BJ (cell line): ENCODE data around the gene CASP7. TPM values are rescaled to one million over a fixed set of nuclear protein-coding genes. Genes with fewer than 3 reads are reported as not detected.

Experiments used
- CTCF ChIA-PET: fragments of 350-600 bp; formaldehyde crosslinking; extraction: SDS; loops from one replicate; lab custom pipeline; 2021; ENCODE audit warnings: antibody characterized with exemption, inconsistent platforms; lab: Yijun Ruan, JAX
- POLR2A ChIA-PET: fragments of 300-600 bp; sonication (Branson Sonifier 250); formaldehyde crosslinking; extraction: SDS; loops from one replicate; lab custom pipeline; 2021; ENCODE audit warnings: antibody characterized with exemption; lab: Charles Lee
- DNase-seq: peaks from one replicate; pipeline ENCODE4 v3.0.0-alpha.2; 2011; ENCODE audit warnings: low read depth
- H3K27me3 ChIP-seq: 2 replicates; pipeline ENCODE4 v1.6.0; 2011; ENCODE audit warnings: low read length; ENCODE audit not compliant: control insufficient read depth, insufficient read depth
- H3K36me3 ChIP-seq: 2 replicates; pipeline ENCODE4 v1.5.1; 2011; ENCODE audit warnings: low read length; ENCODE audit not compliant: control insufficient read depth, insufficient read depth
- H3K4me3 ChIP-seq: 2 replicates; pipeline ENCODE4 v1.5.1; 2011; ENCODE audit warnings: low read depth, mild to moderate bottlenecking, control low read depth, low read length
- polyA plus RNA-seq: library from polyadenylated mRNA; depleted of rRNA; stranded (reverse); fragments of >200 nt; gene quantifications from 2 replicates; pipeline ENCODE4 v1.2.3, GENCODE V29; 2011
- TF ChIP-seq, protein P1 (sequence below): IDR thresholded peaks from 2 replicates; pipeline ENCODE4 v1.5.1; 2011; ENCODE audit warnings: low read depth, mild to moderate bottlenecking, control low read depth, inconsistent platforms, low read length, moderate library complexity; ENCODE audit not compliant: insufficient read depth

Gene CASP7
- polyA plus RNA-seq, 1 experiment = 22.9 TPM

DNA sequence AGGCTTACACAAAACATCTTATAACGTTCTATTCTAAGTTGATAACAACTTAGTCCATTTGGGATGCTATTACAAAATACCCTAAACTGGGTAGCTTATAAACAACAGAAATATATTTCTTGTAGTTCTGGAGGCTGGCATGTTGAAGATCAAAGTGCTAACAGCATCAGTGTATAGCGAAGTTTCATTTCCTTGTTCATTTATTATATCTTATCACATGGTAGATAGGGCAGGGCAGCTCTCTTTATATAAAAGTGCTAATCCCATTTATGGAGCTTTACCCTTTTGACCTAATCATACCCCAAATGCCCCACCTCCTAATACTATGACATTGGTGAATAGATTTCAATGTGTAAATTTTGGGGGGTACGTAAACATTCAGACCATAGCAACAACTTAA, 6.3 kb downstream of the CASP7 start:
- POLR2A ChIA-PET = no interaction called here
- Histone ChIP-seq H3K27me3 (no peaks in the 10 kb centered on the region), H3K36me3 (no peaks in the 10 kb centered on the region), H3K4me3 (no peak overlapping the region)
- CTCF ChIA-PET = interaction anchor here (0.6 to 1.5 kb wide), 2 partner anchors 12 to 19 kb away, joined by 3 to 4 read pairs; no protein-coding TSS in a partner anchor
- TF ChIP-seq, protein P1, sequence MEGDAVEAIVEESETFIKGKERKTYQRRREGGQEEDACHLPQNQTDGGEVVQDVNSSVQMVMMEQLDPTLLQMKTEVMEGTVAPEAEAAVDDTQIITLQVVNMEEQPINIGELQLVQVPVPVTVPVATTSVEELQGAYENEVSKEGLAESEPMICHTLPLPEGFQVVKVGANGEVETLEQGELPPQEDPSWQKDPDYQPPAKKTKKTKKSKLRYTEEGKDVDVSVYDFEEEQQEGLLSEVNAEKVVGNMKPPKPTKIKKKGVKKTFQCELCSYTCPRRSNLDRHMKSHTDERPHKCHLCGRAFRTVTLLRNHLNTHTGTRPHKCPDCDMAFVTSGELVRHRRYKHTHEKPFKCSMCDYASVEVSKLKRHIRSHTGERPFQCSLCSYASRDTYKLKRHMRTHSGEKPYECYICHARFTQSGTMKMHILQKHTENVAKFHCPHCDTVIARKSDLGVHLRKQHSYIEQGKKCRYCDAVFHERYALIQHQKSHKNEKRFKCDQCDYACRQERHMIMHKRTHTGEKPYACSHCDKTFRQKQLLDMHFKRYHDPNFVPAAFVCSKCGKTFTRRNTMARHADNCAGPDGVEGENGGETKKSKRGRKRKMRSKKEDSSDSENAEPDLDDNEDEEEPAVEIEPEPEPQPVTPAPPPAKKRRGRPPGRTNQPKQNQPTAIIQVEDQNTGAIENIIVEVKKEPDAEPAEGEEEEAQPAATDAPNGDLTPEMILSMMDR = no peak
- no peak for DNase-seq

DNA sequence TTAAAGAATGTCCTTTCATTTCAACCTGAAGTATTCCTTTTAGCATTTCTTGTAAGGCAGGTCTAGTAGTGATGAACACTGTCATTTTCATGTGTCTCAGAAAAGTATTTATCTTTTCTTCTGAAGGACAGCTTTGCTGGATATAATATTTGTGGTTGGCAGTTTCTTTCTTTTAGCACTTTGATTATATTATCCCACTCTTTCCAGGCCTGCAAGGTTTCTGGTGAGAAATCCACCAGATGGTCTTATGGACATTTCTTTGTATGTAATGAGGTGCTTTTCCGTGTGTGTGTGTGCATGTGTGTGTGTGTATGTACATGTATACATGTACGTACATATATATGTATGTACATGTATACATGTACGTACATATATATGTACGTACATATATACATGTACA, 7.3 kb downstream of the CASP7 start:
- TF ChIP-seq, protein P1 = no peak
- Histone ChIP-seq H3K36me3 (no peaks in the 10 kb centered on the region; the same call in 1 of the 2 replicates), H3K4me3 (no peak overlapping the region), H3K27me3 (no peaks in the 10 kb centered on the region)
- no peak for DNase-seq
- POLR2A ChIA-PET = no interaction called here
- CTCF ChIA-PET = interaction anchor here (0.6 to 1.5 kb wide), 2 partner anchors 11 to 18 kb away, joined by 3 to 4 read pairs; no protein-coding TSS in a partner anchor

DNA sequence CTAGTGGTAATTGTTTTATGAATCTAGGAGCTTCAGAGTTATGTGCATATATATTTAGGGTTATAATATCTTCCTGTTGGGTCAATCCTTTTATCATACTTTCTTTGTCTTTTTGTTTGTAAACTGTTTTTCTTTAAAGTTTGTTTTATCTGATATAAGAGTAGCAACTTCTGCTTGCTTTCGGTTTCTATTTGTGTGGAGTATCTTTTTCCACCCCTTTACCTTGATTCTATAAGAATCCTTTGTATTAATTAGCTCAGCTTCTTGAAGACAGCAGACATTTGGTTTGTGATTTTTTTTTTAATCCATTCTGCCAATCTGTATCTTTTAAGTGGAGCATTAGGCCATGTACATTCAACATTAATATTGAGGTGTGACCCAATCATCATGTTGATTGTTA, 9.3 kb downstream of the CASP7 start:
- CTCF ChIA-PET = interaction anchor here (2.5 kb wide), 1 partner anchor 10 kb away, joined by 9 read pairs; no protein-coding TSS in a partner anchor
- H3K4me3 ChIP-seq = no peak overlapping the region
- DNase-seq = no peak
- no peaks in the 10 kb centered on the region for H3K27me3 ChIP-seq
- peaks cover 4% of the 10 kb centered on the region for H3K36me3 ChIP-seq
- POLR2A ChIA-PET = no interaction called here
- TF ChIP-seq, protein P1 = no peak

DNA sequence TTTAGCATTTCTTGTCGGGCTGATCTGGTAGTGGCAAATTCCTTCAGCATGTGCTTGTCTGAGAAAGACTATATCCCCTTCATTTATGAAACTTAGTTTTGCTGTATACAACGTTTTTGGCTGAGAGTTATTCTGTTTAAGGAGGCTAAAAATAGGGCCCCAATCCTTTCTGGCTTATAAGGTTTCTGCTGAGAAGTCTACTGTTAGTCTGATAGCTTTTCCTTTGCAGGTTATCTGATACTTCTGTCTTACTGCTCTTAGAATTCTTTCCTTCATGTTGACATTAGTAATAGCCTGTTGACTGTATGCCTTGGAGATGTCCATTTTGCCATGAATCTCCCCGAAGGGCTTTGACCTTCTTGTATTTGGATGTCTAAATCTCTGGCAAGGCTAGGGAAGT, 9.9 kb downstream of the CASP7 start:
- no peak for DNase-seq
- H3K36me3 ChIP-seq = peaks cover 4% of the 10 kb centered on the region
- no peak overlapping the region for H3K4me3 ChIP-seq
- ChIA-PET CTCF (interaction anchor here (0.7 to 2.5 kb wide), 3 partner anchors 9 to 27 kb away, joined by 3 to 9 read pairs (median 4); no protein-coding TSS in a partner anchor), POLR2A (no interaction called here)
- H3K27me3 ChIP-seq = no peaks in the 10 kb centered on the region
- TF ChIP-seq, protein P1 = no peak

DNA sequence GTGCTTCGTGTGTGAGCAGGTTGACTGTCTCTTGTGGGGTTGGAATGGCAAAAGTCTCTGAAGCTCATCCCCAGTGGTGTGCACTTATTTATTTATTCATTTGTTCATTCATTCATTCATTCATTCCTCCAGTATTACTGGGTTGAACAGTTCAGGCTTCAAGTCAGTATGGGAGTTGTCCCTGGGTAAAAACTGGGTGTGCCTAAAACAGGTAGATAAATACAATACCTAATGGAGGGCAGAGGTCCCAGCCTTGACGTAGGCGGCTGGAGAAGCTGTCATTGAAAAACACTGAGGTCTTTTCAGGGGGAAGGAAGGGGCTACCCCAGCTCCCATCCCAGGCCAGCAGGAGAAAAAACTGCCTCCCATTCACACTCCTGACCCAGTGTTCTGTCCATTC, 11.0 kb downstream of the CASP7 start:
- Histone ChIP-seq H3K36me3 (peaks cover 4% of the 10 kb centered on the region), H3K4me3 (no peak overlapping the region), H3K27me3 (no peaks in the 10 kb centered on the region)
- no peak for DNase-seq
- ChIA-PET CTCF (interaction anchor here (0.6 to 2.5 kb wide), 5 partner anchors 10 to 203 kb away, joined by 3 to 9 read pairs (median 3); no protein-coding TSS in a partner anchor), POLR2A (no interaction called here)
- TF ChIP-seq, protein P1 = no peak
